SK-N-SH treated with all-trans-retinoic acid at 6 μM for 48 hours (cell line): ENCODE results near the gene AHCYL2.

ENCODE experiments used
- BACH2 ChIP-seq: fragments of 250-450 bp; sonication (Bioruptor Pico); IDR thresholded peaks from 2 replicates; pipeline ENCODE4 v1.9.0; 2021; ENCODE audit warnings: mild to moderate bottlenecking, borderline replicate concordance
- CSDC2 ChIP-seq: fragments of 250-450 bp; sonication (Bioruptor Pico); IDR thresholded peaks from 2 replicates; pipeline ENCODE4 v1.5.0; 2020; ENCODE audit warnings: mild to moderate bottlenecking, moderate library complexity
- GLIS3 ChIP-seq: fragments of 250-450 bp; sonication (Bioruptor Pico); IDR thresholded peaks from 2 replicates; pipeline ENCODE4 v1.5.0; 2020; ENCODE audit warnings: mild to moderate bottlenecking, moderate library complexity
- OSR1 ChIP-seq: fragments of 250-450 bp; sonication (Bioruptor Pico); IDR thresholded peaks from 2 replicates; pipeline ENCODE4 v1.8.0; 2022; ENCODE audit warnings: moderate library complexity, mild to moderate bottlenecking, inconsistent platforms
- PATZ1 ChIP-seq: fragments of 250-450 bp; sonication (Bioruptor Pico); IDR thresholded peaks from 2 replicates; pipeline ENCODE4 v1.8.0; 2020; ENCODE audit warnings: mild to moderate bottlenecking, moderate library complexity, borderline replicate concordance
- RARB ChIP-seq: fragments of 250-450 bp; sonication (Bioruptor Pico); IDR thresholded peaks from 2 replicates; pipeline ENCODE4 v1.8.0; 2021; ENCODE audit warnings: mild to moderate bottlenecking, moderate library complexity
- ZC3H10 ChIP-seq: fragments of 250-450 bp; sonication (Bioruptor Pico); IDR thresholded peaks from 2 replicates; pipeline ENCODE4 v1.5.1; 2021; ENCODE audit warnings: mild to moderate bottlenecking, moderate library complexity
- ZFP30 ChIP-seq: fragments of 450-650 bp; formaldehyde crosslinking; IDR thresholded peaks from 2 replicates; pipeline ENCODE4 v1.5.0; 2022; ENCODE audit warnings: mild to moderate bottlenecking, moderate library complexity

- TF ChIP-seq CSDC2 (CRISPR knock-in tag) (no peak), PATZ1 (CRISPR knock-in tag) (no peak), OSR1 (CRISPR knock-in tag) (no peak), GLIS3 (CRISPR knock-in tag) (no peak), ZFP30 (CRISPR knock-in tag) (no peak), ZC3H10 (CRISPR knock-in tag) (no peak), RARB (CRISPR knock-in tag) (no peak), BACH2 (no peak)
These were observed 231.6 kb downstream of the AHCYL2 start for GRCh38 chr7:129456421-129456820.
